Measurements from ENCODE around the gene NRP2.
A peak's percentile ranks its signal among the peaks of the same experiment; 100 is the strongest.

The NRP2 gene

DNA sequence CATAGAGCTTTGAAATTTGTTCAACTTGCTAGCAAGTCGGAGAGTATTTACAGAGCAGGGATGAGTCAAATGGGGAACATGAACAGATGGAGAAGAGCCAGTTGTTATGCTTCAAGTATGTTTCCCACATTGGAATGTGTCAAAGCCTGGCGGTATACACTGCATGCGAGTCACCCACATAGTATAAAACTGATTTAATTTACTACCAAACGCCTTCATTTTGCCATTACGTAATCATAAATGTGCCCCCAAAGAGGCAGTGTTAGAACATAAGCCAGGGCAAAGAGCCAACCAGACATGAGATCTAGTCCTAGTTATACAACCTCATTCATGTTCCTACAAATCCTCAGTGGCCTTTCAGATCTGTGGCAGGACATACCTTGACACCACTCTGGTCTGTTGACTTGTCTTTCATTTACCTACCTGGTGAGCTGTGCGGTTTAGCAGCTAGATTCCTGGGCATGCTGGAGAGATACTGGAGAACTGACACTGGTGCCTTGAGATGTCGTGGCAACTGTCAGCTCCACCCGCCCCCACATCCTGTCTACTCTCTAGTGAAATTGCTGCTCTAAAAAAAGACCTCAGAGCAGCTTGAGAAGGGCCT is 21.7 kb upstream of the NRP2 start:
- DNase-seq, result peak; percentile 71

DNA sequence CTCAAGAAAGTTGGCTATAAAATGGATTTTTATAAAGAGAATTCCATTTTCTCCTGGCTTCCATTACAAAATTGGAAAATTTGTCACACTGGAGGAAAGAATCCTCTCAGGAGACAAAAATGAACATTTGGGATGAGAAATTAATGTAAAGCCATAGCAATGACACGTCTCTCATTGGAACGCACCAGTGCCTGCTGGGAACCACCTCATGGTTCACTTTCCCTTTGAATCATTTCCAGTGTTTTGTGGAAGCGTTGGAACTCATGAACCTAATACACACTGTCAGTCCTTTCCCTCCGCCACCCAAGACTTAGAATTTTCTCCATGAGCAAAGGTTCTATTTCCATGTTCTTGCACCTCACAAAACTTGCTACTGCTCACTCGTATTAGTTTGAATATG is 21.0 kb upstream of the NRP2 start:
- DNase-seq, result no peak

DNA sequence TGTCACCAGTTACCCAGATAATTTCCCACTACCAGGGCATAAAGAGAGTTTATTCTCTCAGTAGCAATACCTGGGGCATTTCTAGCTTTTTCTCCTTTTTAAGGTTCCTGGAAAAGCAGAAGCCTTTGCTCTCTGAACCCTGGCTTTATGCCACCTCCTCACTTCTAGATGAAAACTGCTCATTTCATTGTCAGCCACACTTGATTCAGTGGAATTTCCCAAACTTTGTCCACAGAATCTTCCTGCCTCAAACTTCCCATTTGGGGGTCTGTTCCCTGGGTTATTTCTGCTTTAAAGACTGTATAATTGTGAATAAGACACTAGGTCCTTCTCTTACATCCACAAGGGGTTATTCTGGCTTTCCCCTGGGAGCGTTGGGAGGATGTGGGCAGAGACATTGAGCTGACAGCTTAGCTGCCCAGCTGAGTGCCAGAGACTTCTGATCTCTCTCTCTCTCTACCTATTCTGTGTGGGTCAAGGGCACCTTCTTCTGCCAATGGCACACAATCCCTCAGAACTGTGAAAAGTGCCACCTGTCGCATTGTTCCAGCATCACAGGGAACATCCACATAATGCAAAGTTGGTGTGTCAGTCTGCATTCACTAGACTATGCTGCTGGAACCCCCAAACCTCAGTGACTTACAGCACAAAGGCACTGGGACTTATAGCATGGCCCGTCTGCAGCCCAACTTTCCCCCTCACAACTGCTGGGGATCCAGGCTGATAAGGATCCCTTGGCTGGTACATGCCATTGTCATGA is 19.9 kb upstream of the NRP2 start:
- no peak for DNase-seq

DNA sequence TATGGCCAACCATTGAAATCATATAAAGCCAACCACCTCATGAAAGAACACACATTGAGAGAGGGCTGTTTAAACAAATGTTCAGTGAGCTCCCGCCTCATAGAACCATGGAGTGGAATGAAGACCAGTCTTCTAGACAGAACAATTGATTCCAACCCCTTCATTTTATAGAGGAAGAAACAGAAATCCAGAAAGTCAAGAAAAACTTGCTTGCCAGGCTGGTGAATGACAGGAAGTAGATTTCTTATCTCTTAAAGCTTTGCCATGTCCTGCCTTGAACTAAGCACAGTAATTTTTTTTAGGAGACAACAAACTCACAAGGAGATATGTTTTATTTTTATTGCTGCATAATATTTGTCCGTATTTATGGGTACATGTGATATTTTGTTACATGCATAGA is 16.5 kb upstream of the NRP2 start:
- DNase-seq, result no peak

DNA sequence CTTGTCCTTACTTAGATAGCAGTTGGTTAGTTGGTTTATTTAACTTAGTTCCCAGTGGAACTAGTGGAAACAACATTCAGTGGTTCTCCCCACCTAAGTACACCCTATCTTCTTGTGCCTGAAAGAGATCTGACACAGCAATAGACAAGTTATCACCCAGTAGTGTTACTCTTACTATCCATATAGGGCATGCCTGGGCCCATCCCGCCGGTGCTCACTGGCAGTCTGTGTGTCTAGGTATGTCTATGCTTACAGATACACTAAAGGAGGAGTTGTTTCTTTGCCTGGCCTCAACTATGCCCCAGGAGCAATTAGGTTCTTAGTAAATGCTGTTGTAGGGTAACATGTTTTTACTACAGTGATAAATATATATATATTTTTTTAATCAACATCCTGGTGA is 12.0 kb upstream of the NRP2 start:
- no peak for DNase-seq

DNA sequence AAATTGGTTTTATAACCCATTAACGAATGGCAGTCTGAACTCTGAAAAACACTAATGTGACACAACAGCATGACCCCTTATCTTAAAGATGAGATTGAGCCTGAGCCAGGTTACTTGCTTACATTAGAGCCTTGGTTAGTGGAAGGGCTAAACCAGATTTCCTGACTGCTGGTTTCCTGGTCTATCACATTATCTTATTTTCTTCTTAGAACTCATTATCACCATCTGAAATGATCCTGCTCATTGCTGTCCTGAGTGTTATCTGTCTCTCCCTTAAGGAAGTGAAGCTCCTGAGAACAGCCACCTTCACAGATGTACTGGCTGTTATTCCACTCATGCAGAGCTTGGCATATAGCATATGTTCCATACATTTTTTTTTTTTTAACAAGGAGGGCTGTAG is 9.0 kb upstream of the NRP2 start:
- no peak for DNase-seq

DNA sequence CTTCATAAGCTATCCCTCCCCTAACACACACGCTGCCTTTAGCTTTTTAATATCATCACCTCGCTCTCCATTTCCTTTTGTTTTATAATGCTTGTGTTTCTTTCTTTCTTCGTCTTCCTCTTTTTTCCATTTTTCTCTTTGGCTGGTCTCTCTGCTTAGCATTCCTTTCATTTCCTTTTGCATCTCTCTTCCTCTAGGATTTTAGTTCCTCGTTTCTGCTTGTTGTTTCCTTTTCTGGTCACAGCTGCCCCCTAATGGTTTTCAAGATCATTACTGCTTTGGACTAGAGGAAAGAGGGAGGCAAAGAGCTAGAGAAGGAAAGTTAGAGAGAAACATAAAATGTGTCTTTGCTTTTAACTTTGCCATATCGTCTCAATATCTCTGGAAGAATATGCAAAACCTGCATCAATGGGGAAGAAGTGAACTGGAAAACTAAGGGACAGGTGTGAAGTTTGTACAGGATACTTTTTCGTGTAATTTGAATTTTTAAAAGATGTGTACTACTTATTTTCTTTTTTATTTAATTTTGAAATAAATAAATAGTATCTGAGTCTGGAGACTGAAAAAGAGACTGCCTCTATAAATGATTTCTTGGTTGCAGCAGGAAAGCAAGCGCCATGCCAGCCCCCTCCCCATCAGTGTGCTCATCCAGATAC is 6.3 kb upstream of the NRP2 start:
- no peak for DNase-seq

DNA sequence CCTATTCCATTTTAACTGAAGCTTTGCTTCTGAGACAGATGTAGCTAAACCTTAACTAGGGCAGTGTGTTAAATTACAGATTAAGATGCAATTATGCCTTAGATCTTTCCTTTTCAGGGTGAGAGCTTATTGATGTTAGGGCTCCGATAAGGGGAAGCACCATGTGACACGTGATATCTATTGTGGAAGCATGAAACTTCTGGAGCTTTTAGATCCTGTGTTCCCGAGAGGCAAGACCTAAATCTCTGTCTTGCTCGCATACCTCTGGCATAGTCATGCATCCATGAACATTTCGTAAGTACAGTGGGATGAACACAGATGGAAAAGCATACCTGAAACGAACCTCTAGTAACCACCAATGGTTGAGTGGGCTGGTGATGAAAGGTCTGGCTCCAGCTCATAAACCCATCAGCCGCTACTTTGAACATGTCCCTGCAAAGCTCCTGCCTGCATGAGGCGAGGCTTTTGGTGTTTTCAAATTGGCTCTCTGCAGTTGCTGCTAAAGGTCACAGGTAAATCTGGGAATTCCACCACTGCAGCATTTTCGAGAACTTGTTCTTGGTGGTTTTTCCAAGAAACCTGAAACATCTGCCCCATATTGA is 3.7 kb upstream of the NRP2 start:
- no peak for DNase-seq

DNA sequence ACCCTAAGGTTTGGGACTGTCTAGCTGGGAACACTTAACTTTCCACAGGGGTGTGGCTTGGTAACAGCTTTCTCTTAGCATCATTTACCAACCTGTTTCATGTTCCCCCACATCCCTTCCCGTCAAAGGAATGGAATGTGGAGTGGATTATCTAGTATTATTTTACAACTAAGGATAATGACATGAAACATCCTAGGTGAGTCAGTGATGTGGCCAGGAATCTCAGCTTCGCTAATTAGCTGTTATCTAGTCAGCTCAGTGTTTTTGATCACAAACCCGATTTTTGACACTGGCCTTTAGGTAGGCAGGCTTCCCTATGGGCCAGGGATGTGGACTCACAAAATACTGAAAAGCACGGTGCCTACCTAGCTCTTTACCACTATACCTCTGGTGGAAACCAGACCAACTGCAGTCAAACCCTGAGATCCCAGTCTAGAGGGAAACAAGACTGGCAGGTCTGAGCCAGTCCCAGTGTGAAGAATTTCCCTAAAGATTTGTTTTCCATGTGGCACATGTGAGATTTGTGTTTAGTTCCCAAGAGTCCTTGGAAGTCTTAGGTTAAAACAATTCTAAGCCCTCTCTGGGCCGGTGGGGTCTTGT is 2.8 kb upstream of the NRP2 start:
- DNase-seq, result no peak

DNA sequence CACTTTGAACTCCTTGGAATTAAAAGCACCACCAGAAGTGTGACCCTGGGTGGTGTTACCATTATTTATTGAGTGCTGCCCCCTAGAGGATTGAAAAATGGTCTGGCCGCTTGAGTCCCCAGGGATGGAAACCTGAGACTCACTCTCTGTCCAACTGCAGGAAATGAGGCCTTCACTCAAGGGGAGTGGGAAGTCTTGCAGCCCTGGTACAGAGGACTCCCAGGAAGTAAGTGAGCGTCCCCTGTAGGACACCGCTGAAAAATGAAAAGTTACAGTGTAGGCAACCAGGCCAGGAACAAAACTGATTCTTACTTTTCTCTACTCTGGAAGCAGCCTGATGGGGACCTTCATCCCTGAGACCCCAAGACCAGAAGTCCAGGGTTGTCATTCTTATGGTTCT is 2.2 kb upstream of the NRP2 start:
- peak; percentile 60 for DNase-seq

DNA sequence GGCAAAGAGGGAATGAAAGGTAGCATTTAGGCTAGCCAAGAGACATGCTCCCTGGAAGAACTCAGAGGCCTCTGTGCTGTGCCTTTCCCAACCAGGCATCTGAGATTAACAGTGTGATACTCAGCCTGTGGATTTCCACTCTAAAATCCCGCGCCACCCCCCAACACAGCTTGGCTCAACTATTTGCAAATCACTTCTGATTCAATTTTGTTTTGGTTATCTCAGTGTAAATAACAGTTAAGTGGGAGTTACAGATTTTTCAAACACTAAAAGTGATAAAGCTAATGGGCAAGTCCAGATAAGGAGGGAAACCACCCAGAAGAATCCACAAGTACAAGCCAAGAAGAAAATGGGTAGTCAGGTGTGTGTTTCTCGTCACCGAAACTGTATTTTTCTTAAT is 1.4 kb upstream of the NRP2 start:
- no peak for DNase-seq

DNA sequence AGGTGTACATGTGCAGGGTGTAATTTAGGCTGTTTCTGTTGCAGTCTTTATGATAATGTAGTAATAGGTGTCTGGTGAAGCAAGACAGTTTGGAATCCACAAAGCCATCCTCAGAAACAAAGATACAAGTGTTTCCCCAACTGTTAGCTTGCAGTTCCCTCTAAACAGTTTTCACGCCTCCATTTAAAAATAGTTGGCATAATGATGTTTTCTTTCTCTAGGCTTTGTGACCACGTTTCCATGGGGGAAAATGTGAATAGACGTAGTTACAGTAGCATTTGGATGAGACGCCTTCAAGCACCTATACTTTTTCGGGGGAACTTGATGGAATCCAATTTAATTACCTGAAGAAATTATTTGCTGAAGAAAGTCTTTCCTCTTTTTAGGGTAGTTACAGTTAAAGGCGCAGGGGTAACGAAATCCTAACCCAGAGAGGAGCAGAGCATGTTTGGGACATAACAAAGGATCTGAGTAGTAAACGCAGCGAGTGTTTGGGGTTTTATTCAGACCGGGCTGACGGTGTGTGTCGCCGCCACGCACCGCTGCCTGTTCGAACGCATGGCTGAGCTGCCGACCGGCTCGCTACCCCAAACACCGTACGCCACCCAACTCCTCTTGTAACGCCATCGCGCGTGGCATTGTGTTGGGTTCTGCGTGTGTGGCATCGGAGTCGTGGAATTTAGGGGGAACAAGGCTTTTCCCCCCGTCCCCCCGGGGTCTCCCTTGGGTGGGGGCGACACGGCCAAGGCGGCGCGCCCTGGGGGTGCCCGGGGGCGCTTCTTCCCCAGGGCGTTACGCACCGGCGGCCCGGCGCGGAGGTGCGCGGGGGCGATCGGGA is 681 bp upstream of the NRP2 start:
- DNase-seq, result no peak

DNA sequence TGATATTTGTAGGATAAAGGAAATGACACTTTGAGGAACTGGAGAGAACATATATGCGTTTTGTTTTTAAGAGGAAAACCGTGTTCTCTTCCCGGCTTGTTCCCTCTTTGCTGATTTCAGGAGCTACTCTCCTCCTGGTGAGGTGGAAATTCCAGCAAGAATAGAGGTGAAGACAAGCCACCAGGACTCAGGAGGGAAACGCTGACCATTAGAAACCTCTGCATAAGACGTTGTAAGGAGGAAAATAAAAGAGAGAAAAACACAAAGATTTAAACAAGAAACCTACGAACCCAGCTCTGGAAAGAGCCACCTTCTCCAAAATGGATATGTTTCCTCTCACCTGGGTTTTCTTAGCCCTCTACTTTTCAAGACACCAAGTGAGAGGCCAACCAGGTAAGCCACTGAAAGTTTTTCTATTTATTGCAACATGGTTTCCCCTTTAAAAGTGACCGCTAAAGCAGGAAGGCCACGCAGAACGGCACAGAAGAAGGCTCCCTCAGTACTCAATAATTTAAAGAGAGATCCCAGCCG is 735 bp downstream of the NRP2 start:
- DNase-seq, result no peak

DNA sequence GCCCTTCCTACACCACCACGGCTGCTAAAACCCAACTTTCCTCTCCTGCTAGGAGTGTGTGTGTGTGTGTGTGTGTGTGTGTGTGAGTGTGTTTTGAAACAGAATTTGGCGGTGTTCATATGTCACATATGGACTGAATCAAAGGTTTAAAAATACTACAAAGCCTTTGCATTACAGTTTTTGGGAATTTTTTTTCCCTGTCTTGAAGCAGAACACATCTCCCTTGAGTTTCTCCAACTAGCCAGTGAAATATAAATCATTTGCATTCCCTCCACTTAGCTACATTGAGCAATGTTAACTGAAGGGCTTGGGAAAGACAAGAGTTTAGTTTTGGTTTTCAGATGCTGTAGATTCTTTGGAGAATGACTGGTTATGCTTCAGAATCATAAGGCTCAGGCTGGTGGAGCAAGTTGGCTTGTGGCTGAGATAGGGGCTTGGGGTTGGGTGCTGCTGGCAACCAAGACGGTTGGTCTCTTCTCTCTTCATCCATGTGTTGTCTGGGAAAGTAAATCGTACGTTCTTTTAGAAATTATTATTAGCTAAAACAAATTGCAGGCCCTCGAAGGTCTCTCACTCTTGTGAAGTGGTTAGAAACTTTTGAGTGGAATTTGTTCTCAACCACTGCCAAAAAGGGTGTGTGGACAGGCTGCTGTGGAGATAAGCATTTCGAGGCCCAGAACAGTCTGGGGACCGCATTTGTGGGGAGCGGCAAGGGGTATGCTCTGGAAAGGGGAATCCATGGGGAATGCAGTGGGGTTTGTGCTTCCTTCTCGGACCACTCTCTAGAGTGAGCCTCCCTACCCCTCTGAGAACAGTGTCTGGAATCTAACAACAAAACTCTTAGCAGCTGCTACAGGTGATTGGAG is 1.4 kb downstream of the NRP2 start:
- peak; percentile 71 for DNase-seq

DNA sequence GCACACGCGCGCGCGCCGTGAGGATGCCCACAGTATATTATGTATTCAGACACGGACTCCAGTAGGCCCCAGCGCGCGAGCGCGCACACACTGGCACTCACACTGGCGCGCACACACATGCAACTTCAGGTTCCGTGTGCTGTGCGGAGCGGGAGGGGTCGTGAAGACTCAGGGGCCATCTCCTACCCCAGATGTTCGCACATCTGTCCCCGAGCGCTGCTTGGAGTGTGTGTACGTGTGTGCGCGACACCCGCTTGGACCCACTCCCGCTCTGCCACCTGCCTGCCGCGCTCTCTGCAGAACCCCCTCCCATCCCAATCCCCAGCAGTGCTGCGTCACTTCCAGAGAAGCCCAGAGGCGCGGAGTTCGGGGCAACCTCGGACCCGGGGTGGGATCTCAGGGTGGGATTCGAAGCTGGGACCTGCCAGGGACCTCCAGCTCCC is 2.6 kb downstream of the NRP2 start:
- DNase-seq, result peak; percentile 63

DNA sequence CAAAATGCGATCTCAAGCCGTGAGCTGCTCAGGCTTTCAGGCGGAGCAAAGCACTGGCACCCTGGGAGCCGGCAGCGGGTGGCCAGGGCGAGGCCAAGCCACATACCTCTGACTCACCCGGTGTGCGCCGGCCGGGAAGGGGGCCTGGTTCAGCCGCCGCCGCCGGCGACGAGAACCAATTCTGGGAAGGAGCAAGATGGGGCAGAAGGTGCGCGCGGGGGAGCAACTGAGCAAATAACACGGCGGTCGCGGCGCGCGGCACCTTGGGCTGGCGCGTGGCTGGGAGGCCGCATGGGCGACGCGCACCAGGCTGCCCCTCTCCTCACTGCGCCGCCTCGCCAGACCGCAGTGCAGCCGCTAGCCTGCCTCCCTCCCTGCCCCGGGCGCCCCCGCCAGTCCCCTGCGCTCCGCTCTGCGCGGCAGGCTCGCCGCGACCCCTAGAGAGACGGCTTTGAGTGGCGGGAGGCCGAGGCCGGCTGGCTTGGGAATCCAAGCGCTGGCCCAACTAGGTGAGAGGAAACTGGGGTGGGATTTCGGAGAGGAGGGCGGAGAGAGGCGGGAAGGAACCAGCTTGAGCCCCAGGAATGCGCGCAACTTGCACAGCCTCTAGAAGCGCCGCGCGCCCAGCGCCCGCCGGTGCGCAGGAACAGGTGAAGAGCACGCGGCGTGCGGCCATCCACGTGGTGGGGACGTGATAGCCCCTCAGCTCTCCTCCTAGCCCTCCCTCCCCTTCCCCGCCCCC is 3.2 kb downstream of the NRP2 start:
- peak; percentile 65 for DNase-seq

DNA sequence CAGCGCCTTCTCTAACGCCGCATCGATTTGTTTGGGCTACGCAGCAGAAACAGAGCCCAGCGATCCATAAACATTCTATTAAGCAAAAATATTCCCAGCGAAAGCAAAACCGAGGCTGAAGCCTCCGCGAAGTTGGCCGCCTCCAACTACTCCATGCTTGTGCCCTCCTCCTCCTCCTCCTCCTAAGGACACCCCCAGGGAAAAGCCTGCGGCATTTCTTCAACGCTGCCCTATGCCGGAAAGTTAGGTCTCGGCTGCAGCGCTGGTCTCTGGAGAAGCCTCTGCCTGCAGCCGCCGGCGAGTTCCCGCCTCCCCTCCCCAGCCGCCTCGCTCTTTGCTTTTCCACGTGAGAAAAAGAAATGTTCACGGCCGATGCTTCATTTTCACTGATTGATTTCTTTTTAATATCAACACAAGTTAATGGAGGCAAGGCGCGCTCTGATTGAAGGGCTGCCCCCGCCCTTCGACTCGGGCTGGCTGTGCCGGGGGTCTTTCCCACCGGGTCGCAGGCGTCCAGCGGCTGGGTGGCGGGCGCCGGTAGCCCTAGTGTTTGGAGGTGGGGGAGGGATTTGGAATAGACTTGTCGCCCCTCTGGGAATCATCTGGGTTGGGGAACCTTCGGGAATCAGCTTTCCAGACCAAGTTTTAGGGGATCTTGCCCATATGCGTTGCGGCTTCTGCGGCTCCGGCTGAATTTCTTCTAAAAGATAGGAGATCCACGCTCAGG is 3.9 kb downstream of the NRP2 start:
- DNase-seq, result no peak

DNA sequence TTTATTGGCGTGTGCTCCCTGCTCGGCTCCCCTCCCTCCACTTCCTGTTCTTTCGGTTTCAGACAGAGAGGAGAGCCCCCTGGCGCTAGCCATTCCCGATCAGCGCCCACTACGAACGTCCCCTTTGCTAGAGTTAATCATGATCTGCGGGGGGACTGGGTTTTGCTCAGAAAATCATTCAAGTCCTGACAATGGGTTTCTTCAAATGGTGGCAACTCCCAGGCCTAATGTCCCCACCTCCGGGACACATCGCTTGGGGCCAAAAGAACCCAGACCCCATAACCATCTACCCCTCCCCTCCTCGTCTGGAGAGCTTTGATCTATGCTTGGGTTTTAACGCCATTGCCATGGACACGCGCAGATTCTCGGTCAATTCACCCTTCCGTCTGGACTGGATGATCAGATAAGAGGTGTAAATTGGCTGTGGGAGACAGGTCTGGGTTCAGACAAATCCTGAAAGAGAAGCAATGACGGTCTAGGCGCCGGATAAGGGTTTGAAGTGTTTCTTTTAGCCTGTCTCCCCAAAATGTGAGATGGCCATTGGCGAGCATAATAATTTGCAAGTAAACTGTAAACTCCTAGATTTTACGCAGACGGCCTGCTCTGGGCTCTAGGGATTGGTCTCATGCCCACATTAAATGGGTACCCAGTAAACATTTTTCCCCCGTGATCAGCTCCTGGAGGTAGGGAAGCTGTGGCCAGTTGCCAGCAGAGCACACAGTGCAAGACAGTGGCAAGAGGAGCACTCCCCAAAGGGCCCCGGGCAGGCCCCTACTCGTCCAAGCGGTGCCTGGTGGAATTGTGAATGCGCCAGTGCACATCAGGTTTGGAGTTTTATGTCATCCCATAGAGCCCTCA is 4.7 kb downstream of the NRP2 start:
- DNase-seq, result no peak

DNA sequence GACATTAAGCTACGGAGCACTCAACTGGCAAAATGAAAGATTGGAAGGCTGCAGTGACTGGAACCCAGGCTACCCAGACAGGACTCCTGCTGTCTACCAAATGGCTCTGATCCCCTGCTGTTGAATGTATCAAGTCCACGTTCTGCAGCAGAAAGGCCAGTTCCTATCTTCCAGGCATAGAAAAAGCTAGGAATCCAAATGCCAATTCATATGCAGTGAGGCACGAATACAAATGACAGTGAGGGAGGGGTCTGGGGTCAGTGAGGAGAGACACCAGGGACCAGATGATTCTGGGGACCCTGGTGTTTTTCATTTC is 5.3 kb downstream of the NRP2 start:
- DNase-seq, result no peak

All from left hindlimb (tissue), 1 donor.